ENCODE data around the gene PIGN.

GRCh38 chr18:62209046-62209445 lies 22.2 kb upstream of the PIGN start:
- TF ChIP-seq CTCF (IDR thresholded peaks at IDR 0.05; ENCODE audit: poor library complexity, severe bottlenecking) (no peak), RAD21 (conservative IDR thresholded peaks at IDR 0.05) (no peak), EZH2 (IDR thresholded peaks at IDR 0.05; ENCODE audit: borderline replicate concordance, insufficient read depth, low read length, poor library complexity, severe bottlenecking) (no peak), TAF1 (IDR thresholded peaks at IDR 0.05; ENCODE audit: low read depth) (no peak), POLR2AphosphoS5 (IDR thresholded peaks at IDR 0.05) (no peak), EP300 (conservative IDR thresholded peaks at IDR 0.05; ENCODE audit: poor library complexity, severe bottlenecking) (no peak), REST (IDR thresholded peaks at IDR 0.05; ENCODE audit: borderline replicate concordance) (no peak), MXI1 (conservative IDR thresholded peaks at IDR 0.05; ENCODE audit: poor library complexity, severe bottlenecking) (no peak), SMC3 (conservative IDR thresholded peaks at IDR 0.05; ENCODE audit: poor library complexity) (no peak)

Measured in neural cell (in vitro differentiated cells).